ENCODE measurements around the gene MYOZ3. TPM values are rescaled to one million over a fixed set of nuclear protein-coding genes. Genes with fewer than 3 reads are reported as not detected.

Gene MYOZ3, protein sequence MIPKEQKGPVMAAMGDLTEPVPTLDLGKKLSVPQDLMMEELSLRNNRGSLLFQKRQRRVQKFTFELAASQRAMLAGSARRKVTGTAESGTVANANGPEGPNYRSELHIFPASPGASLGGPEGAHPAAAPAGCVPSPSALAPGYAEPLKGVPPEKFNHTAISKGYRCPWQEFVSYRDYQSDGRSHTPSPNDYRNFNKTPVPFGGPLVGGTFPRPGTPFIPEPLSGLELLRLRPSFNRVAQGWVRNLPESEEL
- under 1 TPM in 1 of 2 experiments, not detected in 1; 0.06 TPM for total RNA-seq

DNA sequence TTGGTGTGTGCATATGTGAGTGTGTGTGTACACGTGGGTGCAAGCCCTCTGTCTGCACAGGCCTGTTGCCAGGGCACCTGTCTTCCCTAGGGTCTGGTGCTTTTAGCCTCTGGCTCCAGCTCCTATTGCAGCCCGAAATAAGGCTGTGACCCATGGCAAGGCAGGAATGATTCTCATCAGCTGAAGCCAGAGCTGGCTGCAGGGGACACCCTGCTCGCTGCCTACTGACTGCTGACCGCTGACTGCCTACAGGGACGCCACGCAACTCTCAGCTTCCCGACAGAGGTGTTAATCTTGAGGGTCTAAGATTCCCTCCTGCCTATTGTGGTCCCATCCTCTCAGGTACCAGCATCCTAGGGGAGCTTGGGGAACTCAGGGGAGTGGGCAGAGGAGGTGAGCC lies at the start of gene MYOZ3:
TSS of gene MYOZ3 (plus strand) at position 166 of the 400 bp plus-strand sequence. CDS start 1,691 bp downstream, outside the sequence.
- ChIA-PET CTCF (no interaction called here), POLR2A (no interaction called here)

DNA sequence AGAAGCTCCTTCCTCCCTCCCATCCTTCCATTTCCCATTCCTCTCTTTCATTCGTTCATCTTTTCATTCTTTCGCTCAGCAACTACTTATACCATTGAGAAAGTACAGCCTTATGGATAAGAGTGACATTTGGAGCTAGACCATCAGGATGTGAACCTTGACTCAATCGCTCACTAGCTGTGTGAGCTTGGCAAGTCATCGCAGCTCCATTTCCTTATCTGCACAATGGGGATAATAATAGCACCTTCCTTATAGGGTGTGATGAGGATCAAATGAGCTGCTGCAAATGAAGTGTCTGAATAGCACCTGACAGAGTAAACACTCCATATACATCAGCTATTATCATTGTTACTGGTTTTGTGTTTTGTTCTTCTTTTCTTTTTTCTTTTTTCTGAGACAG lies 48.6 kb upstream of the MYOZ3 start:
- CTCF ChIA-PET = interaction anchor here (0.6 kb wide), 1 partner anchor 304 kb away, joined by 3 read pairs; no protein-coding TSS in a partner anchor
- POLR2A ChIA-PET = no interaction called here

DNA sequence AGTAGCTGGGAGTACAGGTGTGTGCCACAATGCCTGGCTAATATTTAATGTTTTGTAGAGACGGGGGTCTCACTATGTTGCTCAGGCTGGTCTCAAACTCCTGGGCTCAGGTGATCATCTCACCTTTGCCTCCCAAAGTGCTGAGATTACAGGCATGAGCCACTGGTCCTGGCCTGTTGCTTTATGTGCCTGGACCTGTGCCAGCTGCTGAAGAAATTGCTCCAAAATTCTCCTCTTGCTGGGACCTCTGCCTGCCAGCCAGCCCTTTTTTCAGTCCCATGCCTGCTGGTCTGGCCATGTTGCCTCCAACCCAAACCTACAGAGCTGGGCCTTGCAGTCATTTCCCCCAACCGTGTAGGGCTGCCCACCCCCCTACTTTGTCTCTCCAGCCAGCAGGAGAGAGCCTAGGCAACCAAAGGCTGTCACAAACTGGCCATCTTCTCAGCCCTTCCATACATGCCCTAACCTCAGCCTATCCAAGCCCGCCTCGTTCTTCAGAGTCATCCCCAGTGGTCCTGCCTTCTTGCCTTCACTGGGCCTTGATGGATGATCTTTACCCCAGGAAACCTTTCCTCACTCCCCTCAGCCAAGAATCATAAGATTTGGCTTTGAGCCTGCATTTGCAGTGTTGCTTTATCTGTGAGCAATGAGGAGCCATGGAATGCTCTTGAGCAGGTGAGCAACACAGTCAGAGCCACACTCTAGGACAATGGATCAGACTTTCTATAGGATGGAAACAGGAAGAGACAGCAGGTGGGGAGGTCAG lies 48.0 kb upstream of the MYOZ3 start:
- ChIA-PET CTCF (interaction anchor here (0.6 kb wide), 1 partner anchor 305 kb away, joined by 3 read pairs; no protein-coding TSS in a partner anchor), POLR2A (no interaction called here)

DNA sequence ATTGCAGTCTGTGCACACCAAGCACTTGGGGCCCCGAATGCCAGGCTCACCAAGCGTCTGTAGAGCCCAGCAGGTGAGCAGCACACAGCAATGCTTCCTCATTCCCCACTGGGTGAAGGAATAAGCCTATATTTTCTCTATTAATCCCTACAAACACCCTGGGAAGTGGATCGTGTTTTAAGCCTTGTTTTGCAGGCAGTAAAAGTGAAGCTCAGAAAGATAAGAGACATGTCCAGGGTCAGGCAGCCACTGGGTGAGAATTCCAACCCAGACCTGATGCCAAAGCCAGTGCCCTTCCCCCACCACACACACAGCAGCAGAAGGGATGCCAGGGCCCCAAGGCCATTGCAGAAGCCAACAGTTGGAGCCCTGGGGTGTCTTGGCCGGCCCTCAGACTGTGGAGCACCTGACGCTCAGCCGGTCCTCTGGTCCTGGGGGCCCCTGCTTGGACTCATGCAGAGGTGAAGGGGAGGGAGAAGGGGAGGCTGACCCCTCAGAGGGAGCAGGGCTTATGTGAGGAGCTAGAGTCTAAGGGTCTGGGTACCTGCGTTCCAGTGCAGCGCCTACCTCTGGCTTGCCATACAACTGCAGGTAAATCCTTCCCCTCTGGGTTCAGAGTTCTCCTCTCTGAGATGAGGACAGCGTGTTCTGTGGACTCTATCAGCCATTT lies 46.9 kb upstream of the MYOZ3 start:
- CTCF ChIA-PET = no interaction called here
- POLR2A ChIA-PET = no interaction called here

DNA sequence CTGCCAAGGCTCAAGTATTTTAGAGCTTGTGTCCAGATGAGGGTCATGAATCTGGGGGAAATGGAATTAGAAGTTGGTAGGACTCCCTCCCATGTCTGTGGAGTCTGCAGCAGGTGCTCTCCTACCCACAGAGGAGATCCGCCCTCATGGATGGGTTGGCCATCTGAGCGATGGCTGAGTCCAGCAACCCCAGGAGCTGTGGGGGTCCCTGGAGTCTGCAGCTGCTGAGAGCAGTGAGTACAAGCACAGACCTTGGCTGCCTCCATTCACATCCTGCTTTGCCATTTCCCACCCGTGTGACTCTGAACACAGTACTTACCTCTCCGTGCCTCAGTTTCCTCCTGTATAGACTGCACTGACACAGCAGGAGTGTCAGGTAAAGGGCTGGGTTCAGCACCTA lies 46.4 kb upstream of the MYOZ3 start:
- ChIA-PET CTCF (no interaction called here), POLR2A (no interaction called here)

DNA sequence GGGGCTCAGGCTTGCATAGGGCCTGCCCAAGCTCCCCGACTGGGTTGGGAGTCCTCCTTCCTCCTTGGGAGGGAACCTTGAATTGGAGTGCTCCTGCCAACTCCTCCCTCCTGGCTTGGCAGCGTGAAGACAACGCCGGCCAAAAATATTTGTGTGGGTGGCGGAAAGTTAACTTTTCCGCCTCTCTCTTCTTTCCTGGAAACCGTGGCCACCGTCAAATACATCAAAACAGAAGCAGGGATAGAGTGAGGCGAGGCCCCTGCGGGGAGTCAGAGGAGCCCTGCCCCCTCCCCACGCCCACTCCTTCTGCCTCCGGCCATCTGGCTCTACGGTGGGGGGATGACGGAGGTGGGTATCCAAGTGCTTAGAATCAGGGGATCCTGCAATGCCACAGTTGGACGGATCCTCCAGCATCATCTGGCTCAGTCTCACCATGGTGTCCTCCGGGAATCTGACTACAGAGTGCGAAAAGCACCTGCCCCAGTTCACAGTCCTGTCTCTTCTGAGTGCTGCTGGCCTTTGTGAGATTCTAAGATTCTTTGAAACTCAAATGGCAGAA lies 45.8 kb upstream of the MYOZ3 start:
- ChIA-PET POLR2A (no interaction called here), CTCF (no interaction called here)

DNA sequence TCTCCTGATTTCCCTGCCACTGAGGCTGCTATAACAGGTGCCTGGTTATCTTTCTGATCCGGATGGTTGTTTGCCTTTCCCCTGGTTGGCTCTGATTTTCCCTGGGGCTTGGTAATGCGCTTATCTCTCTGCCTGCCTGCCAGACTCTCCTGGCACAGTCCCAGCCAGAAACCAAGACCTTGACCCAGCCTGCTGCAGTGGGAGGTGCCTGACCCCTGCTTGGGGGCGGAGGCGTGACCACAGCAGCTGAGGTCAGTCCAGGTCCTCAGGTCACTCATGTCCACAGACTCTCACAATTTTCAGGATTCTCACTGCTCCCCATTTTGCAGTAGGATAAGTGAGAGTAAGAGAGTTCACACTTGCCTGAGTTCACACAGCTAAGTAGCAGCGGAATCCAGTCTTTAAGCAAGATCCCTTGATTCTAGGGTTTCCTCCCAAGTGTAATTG lies 45.0 kb upstream of the MYOZ3 start:
- ChIA-PET POLR2A (no interaction called here), CTCF (no interaction called here)

DNA sequence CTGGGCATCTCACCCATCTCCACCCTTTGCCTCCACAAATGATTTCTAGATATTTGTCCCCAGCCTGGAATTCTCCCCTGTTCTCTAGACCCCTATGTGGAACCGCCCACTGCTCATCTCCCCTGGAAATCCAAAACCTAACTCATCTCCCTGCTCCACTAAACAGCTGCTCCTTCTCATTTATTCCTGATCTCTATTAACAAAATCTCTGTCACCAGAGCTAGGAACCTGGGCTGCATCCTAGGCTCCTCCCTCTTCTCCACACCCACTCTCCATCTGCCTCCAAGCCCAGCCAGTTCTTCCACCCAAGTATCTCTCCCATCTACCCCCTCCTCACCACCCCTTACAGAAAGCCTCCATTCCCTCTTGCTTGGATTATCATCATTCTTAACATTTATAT lies 44.5 kb upstream of the MYOZ3 start:
- ChIA-PET CTCF (no interaction called here), POLR2A (no interaction called here)

DNA sequence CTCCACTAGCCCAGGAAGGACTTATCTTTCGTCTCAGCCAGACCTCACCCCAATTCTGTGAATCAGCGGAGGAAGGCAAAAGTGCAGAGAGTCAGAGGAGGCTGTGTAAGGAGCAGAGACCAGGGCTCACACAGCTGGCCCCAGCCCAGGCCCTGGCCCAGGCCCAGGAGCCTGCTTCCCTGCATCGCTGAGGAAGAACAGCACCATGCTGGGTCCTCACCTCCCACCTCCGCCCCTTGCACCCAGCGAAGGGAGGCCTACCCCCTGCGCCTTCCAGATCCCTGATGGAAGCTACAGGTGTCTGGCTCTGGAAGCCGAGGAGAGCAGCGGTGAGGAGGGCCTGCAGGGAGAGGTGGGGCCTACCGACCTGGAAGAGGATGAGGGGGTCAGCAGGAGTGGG lies 42.9 kb upstream of the MYOZ3 start:
- ChIA-PET POLR2A (no interaction called here), CTCF (no interaction called here)

DNA sequence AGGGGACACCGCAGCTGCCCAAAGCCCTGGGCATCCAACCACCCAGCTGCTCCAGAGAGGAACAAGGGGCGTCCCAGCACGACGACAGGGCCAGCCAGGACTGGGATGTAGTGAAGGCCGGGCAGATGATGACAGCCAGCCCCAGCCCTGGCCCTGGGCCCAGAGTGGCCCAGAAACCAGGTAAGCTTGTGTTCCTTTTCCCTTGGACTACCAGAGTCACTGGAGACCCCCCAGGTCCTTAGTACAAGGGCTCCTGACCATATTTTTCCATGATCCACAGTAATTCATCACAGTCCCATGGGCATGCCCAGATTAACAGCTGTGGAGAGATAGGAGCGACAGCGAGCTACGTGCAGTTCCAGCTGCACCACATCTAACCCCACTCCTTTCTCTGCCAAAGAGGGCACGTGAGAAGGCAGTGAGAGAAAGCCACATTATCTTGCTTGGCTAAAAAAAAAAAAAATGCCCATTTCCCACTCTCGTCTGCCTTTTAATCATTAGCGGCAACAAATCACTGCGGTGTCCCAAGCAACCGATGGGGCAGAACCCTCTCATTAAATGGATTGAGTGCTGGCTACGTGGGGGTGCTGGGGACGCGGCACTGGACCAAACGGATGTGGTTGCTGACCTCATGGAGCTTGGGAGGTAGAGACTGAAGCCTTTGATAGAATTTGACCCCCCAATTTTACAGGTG lies 42.3 kb upstream of the MYOZ3 start:
- POLR2A ChIA-PET = no interaction called here
- CTCF ChIA-PET = no interaction called here

DNA sequence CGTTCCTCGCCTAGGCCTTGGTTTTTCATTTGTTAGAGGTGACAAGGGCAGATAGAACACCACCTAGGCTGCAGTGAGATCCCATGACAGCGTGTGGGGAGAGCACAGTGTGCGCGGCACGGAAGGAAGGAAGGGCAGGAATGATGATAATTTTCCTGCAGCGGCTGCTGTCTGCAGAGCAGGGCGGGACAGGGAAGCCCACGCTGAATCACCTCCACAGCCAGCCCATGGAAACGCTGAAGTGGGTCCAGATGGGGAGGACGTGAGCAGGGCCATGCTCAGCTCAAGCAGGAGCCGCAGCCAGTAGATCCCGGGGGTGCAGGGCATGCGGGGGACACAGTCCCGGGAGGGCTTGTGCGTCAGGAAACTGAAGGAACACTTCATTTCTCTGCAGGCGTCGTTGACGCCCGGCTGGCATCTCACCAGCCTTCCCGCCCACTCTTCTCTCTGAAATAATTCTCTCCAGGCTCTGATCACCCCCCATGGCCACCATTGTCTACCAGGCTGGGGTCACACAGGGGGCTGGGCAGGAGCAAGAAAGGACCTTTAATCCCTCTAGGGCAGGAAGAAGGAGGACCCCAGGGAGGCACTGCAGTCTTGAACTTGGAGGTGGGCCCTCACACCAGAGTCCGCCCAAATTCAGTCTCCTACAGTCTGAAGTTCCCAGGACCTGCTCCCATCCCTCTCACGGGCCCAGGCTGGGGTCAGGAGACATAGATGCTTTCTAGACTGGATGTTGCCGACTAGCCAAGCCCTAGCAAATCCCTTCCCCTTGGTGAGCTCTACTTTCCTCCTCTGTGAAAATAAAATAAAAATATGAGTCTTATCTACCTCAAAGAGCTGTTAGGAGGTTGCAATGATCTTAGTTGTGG lies 41.5 kb upstream of the MYOZ3 start:
- CTCF ChIA-PET = no interaction called here
- POLR2A ChIA-PET = no interaction called here

DNA sequence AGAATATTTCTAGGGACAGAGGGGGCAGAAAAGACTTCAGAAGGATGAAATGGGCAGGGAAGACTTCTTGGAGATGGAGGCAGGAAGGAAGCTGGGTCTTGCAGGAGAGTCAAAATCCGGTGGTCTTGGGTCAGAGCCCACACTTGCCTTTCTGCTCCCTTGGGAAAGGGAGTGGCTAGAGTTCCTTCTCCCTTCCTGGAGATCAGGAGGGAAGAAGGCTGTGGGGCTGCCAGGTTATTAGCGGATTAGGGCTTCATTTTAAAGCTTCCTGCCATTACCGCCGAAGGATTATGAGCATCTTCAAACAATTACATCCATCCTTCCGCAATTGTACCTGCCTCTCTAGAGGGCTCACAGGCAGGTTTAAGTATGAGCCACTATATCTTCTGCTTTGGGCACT lies 39.8 kb upstream of the MYOZ3 start:
- POLR2A ChIA-PET = no interaction called here
- CTCF ChIA-PET = no interaction called here

DNA sequence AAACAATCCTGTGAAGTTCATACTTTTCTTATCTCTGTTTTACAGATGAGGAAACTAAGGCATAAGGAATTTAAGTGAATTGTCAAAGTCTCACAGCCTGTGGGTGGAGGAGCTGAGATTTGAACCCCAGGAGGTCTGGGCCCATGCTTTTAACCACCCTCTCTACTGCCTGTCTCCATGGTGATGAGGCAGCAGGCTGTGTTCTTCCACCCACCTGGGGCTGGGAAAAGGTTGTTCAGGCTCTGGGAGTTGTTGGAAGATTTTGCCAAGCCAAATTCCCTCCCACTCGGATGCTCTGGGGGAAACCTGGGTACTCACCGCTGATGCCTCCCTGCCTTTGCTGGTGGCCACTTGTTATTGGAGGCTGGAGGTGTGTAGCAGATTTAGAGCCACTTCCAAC lies 38.9 kb upstream of the MYOZ3 start:
- ChIA-PET POLR2A (no interaction called here), CTCF (no interaction called here)

DNA sequence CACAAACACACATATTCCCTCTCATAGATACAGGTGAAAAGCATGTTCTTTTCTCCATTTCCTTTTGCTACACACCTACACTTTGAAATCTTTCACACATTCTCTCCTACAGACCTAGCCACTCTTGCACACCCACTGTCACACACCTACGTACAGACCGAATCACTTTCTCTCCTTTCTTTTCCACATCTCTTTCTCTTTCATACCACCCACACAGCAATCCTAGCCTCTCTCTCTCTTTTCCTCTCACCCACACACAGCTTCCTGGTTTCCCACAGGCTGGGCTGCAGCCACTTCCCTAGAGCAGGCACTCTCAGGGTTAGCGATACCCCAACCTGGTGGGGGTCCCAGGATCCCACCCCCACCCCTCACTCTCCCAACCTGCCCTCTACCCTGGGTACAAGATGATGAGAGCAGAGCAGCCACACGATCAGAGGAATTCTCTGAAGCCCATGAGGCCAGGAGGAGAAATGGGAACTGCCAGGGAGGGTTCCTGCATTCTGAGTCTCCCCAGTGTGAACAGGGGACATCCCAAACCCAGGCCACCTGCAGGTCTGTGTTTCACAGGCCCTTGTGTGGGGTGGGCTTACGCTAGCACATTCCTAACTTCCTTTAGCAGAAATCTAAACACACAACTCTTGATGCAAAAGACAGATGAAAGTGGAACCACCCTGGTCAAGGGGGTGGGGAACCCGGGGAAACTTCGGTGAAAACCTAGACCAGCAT lies 37.7 kb upstream of the MYOZ3 start:
- ChIA-PET POLR2A (interaction anchor here (0.6 kb wide), 1 partner anchor 48 kb away, joined by 4 read pairs; no protein-coding TSS in a partner anchor), CTCF (no interaction called here)

DNA sequence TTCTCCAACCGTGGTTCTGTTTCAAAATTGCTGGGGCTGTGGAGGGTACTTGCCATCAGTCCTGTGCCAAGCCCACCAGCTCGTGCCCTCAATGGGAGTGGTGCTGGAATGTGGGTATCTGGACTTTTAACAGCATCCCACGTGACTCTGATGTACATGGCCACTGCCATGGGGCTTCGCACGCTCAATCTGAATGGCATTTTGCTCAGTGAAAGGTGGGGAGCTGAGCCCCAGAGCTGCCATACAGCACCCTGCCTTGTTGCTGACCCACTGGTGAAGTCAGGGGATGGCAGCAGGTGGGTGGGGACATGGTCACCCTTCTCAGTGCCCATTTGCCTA lies 37.2 kb upstream of the MYOZ3 start:
- POLR2A ChIA-PET = no interaction called here
- CTCF ChIA-PET = no interaction called here

DNA sequence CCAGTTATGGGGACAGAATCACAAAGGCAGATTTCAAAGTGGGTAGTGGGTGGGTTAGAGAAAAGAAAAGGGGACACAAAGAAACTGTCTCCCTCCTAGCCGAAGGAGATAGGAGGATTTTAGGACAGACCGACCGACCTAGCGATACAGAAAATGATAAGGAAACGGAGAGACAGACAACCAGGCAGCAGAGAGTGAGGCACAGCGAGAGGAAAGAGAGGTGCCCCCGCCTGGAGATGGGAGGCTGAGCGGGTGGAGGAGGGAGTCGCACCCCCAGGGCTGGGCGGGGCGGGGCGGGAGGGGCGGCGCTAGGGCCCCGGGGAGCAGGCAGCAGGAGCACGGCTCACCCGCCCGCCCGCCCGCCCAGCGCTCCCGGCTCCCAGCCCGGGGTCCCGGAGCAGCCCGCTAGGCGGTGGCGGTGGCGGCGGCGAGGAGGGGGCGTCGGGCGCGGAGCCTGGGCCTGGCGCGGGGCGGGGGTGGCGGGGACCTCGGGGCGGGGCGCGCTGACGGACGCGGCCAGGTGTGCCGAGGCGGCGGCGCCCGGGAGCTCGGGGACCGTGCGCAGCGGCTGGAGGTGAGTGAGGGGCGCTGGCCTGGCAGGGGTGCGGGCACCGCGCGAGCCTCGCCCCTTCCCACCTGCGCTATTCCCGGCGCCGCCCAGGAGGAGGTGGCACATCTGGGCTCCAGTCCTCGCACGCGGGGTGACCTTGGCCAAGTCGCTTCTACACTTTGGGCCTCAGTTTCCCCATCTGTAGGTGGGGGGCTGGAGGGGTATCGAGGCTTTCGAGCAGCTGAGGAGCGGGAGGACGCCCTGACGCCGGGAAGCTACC lies 36.5 kb upstream of the MYOZ3 start:
- POLR2A ChIA-PET = no interaction called here
- CTCF ChIA-PET = interaction anchor here (0.5 kb wide), 1 partner anchor 378 kb away, joined by 3 read pairs; no protein-coding TSS in a partner anchor

DNA sequence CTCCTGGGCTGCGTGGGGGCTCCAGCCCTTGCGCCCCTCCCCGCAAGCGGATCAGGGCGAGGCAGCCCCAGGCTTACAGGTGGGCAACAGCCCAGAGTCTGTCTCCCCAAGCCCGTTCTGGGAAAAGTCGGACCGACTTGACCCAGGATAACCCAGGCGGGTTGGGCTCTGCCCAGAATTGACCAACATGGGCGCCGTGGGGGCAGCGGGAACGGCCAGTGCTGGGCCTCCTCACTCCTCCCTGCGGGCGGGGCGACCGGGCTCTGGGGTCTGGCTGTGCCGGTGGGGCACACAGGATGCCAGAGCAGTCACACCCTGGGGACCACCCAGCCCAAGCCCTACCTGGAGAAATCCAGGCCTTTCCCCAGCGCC lies 35.9 kb upstream of the MYOZ3 start:
- CTCF ChIA-PET = interaction anchor here (0.5 kb wide), 1 partner anchor 377 kb away, joined by 3 read pairs; no protein-coding TSS in a partner anchor

More for the DNA sequence above, 35.9 kb upstream of the MYOZ3 start:
- POLR2A ChIA-PET = no interaction called here

Data from activated CD8-positive, alpha-beta memory T cell treated with anti-CD3 and anti-CD28 coated beads for 36 hours (primary cell).